ENCODE measurements around the gene BCL2L11.
A peak's percentile ranks its signal among the peaks of the same experiment; 100 is the strongest.

BCL2L11 gene

DNA sequence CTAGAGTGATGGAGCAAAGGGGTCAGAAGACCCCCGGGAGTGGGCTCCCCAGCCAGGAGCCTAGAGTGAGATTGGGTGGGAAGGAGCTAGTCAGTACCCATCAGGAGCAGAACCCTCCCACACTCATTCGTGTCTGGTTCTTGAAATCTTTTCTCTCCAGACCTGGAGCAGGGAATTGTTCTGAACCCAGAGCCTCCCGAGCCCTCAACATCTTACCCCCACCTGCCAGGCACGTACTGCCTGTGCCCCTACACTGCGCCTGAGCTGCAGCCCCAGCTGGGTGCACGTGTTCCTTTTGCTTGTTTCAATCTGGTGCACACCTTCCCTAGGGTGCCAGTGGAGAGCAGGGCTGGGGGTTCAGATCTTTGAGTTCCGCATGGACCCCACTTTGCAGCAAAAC lies 52.6 kb downstream of the BCL2L11 start:
- no peaks in the 10 kb centered on the region for H3K27me3 ChIP-seq
- no peaks in the 10 kb centered on the region for H3K36me3 ChIP-seq
- H3K4me1 ChIP-seq = peaks cover 13% of the 10 kb centered on the region; the same call in 1 of the 2 replicates
- H4K20me1 ChIP-seq = no peaks in the 10 kb centered on the region
- no peak overlapping the region for H3K27ac ChIP-seq
- no peak overlapping the region for H3K4me2 ChIP-seq
- H3K9ac ChIP-seq = no peak overlapping the region
- no peak overlapping the region for H3K4me3 ChIP-seq
- no peaks in the 10 kb centered on the region for H3K9me3 ChIP-seq
- no peak for TF ChIP-seq Cebpa-rat (IDR thresholded peaks at IDR 0.05)

GRCh38 chr2:111173856-111174255 lies 53.1 kb downstream of the BCL2L11 start:
- no peak overlapping the region for H3K9ac ChIP-seq
- H3K4me3 ChIP-seq = no peak overlapping the region
- no peaks in the 10 kb centered on the region for H3K27me3 ChIP-seq
- peaks cover 13% of the 10 kb centered on the region; the same call in 1 of the 2 replicates for H3K4me1 ChIP-seq
- no peak for TF ChIP-seq Cebpa-rat (IDR thresholded peaks at IDR 0.05)
- no peak overlapping the region for H3K4me2 ChIP-seq
- H3K36me3 ChIP-seq = no peaks in the 10 kb centered on the region
- H3K9me3 ChIP-seq = no peaks in the 10 kb centered on the region
- no peaks in the 10 kb centered on the region for H4K20me1 ChIP-seq
- H3K27ac ChIP-seq = no peak overlapping the region

DNA sequence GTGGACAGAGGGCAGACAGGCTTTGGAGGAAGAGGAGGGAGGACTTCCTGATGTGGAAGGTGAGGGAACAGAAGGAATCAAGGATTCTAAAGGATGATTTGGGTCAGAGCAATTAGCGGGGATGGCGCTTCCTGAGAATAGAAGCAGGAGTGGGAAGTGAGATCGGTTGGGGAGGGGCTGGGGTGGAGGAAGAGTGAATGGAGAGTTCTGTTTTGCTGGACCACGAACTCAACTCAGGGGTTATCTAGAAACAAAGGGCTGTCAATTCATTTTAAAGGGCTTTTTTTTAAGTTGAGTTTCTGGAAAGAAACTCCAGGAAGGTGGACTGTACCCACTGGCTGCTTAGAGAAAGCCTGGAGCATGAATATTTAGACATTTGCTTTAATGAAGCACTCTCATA lies 54.9 kb downstream of the BCL2L11 start:
- Histone ChIP-seq H3K4me2 (no peak overlapping the region), H4K20me1 (no peaks in the 10 kb centered on the region), H3K27me3 (no peaks in the 10 kb centered on the region), H3K9me3 (no peaks in the 10 kb centered on the region), H3K36me3 (no peaks in the 10 kb centered on the region), H3K27ac (no peak overlapping the region), H3K9ac (no peak overlapping the region), H3K4me1 (peaks cover 13% of the 10 kb centered on the region; the same call in 1 of the 2 replicates), H3K4me3 (no peak overlapping the region)
- TF ChIP-seq Cebpa-rat (IDR thresholded peaks at IDR 0.05) = no peak

- Histone ChIP-seq H3K4me3 (no peak overlapping the region), H3K4me1 (peaks cover 13% of the 10 kb centered on the region; the same call in 1 of the 2 replicates), H4K20me1 (no peaks in the 10 kb centered on the region), H3K9me3 (no peaks in the 10 kb centered on the region), H3K27ac (no peak overlapping the region), H3K27me3 (no peaks in the 10 kb centered on the region), H3K9ac (no peak overlapping the region), H3K36me3 (no peaks in the 10 kb centered on the region), H3K4me2 (no peak overlapping the region)
- TF ChIP-seq Cebpa-rat (IDR thresholded peaks at IDR 0.05) = no peak
Observed at GRCh38 chr2:111176388-111176787, 55.7 kb downstream of the BCL2L11 start.

- Histone ChIP-seq H3K4me2 (no peak overlapping the region), H3K4me1 (peaks cover 13% of the 10 kb centered on the region; the same call in 1 of the 2 replicates), H4K20me1 (no peaks in the 10 kb centered on the region), H3K27me3 (no peaks in the 10 kb centered on the region), H3K4me3 (no peak overlapping the region), H3K9ac (no peak overlapping the region), H3K27ac (no peak overlapping the region), H3K36me3 (no peaks in the 10 kb centered on the region), H3K9me3 (no peaks in the 10 kb centered on the region)
- peak; percentile 35; the same call in 1 of the 2 replicates for TF ChIP-seq Cebpa-rat (IDR thresholded peaks at IDR 0.05)
Observed at GRCh38 chr2:111176867-111177266, 56.2 kb downstream of the BCL2L11 start.

- no peak overlapping the region for H3K4me3 ChIP-seq
- H4K20me1 ChIP-seq = no peaks in the 10 kb centered on the region
- H3K9ac ChIP-seq = no peak overlapping the region
- TF ChIP-seq Cebpa-rat (IDR thresholded peaks at IDR 0.05) = no peak
- no peak overlapping the region for H3K27ac ChIP-seq
- H3K9me3 ChIP-seq = no peaks in the 10 kb centered on the region
- H3K4me1 ChIP-seq = peaks cover 6% of the 10 kb centered on the region; the same call in 1 of the 2 replicates
- no peaks in the 10 kb centered on the region for H3K36me3 ChIP-seq
- H3K4me2 ChIP-seq = no peak overlapping the region
- no peaks in the 10 kb centered on the region for H3K27me3 ChIP-seq
Observed at GRCh38 chr2:111178296-111178695, 57.6 kb downstream of the BCL2L11 start.

DNA sequence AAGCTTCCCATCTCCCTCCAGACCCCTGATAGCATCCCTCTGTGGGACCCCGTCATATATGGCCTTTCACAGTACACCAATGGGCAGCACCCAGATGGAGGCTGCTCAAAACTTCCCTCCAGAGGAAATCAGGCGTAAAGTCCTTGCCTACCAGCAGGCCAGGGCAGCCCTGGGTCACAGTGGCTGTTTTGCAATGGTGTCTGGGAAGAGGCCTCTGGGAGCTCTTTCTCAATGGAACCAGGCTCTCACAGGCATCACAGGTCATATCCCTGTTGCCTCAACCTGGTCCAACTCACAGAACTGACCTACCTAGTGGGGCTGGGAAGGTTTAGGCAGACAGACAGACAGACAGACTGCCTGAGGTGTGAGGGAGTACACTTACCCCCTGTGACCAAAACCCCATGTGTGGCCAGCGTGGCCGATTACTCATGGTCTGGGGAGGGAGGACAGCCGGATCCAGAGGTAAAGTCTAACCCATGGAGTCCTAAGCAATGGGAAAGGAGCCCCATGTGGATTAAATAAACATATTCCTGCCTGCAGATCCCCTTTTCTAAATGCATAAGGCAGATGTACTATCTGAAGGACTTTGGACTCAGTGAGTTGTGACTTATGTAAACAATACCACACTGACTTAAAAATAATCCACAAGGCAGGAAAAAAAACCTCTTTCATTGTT lies 58.2 kb downstream of the BCL2L11 start:
- no peak for TF ChIP-seq Cebpa-rat (IDR thresholded peaks at IDR 0.05)
- H3K4me1 ChIP-seq = peaks cover 3% of the 10 kb centered on the region; the same call in 1 of the 2 replicates
- H3K4me2 ChIP-seq = no peak overlapping the region
- no peaks in the 10 kb centered on the region for H3K27me3 ChIP-seq
- no peak overlapping the region for H3K27ac ChIP-seq
- no peaks in the 10 kb centered on the region for H3K9me3 ChIP-seq
- no peaks in the 10 kb centered on the region for H4K20me1 ChIP-seq
- no peak overlapping the region for H3K9ac ChIP-seq
- no peak overlapping the region for H3K4me3 ChIP-seq
- H3K36me3 ChIP-seq = no peaks in the 10 kb centered on the region

DNA sequence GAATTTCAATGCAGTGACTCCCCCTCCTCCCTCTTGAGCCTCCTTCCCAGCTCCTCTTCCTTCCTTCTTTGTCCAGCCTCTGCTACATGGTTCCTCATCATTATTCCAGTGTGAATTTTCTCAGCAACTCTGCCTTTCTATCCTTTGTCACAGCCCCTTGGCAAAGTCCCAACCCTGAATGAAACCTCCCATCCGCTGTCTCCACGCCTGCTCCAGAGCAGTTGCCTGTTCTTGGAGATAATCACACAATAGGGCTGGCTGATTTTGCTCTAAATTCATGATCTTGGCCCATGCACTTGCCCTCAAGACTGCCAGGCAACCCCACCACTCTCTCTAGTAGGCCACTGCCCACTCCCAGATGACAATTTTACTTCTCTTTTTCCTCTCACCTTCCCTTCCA lies 61.4 kb downstream of the BCL2L11 start:
- TF ChIP-seq Cebpa-rat (IDR thresholded peaks at IDR 0.05) = no peak
- H3K27me3 ChIP-seq = no peaks in the 10 kb centered on the region
- H3K9me3 ChIP-seq = no peaks in the 10 kb centered on the region

GRCh38 chr2:111182740-111183139 lies 62.0 kb downstream of the BCL2L11 start:
- Histone ChIP-seq H3K27ac (no peak overlapping the region), H3K4me2 (no peak overlapping the region), H3K9ac (no peak overlapping the region), H3K9me3 (no peaks in the 10 kb centered on the region), H3K4me3 (no peak overlapping the region), H4K20me1 (no peaks in the 10 kb centered on the region), H3K27me3 (no peaks in the 10 kb centered on the region), H3K36me3 (no peaks in the 10 kb centered on the region), H3K4me1 (no peaks in the 10 kb centered on the region)
- TF ChIP-seq Cebpa-rat (IDR thresholded peaks at IDR 0.05) = no peak

More for the DNA sequence above, 61.4 kb downstream of the BCL2L11 start:
- Histone ChIP-seq H3K4me1 (no peaks in the 10 kb centered on the region), H3K9ac (no peak overlapping the region), H3K36me3 (no peaks in the 10 kb centered on the region), H3K27ac (no peak overlapping the region), H3K4me2 (no peak overlapping the region), H4K20me1 (no peaks in the 10 kb centered on the region), H3K4me3 (no peak overlapping the region)

DNA sequence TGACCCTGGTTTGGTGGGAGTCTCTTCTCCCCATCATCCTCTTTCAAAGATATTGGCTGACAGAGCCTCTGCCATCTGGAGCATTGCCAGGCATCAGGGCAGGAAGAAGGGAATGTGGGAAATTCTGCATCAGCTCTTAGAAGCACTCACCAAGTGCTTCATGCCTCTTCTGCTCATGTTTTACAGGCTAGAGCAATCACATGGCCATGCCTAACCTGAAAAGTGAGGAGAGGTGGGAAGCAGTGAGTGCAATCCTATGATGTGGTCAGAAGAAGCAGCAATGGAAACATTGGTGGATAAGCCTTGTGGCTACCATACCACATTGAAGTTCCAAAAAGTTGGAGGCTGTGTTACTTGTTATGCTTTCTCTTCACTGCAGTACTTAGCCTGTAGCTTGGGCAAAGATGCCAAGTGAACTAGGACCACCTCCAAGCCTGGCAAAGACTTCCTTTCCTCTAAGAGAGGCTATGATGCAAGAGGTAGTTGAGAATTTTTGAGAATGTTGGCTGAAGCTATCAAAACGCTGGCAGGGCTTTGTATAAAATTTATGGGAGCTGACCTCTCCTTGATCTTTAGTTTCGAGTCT lies 64.1 kb downstream of the BCL2L11 start:
- TF ChIP-seq Cebpa-rat (IDR thresholded peaks at IDR 0.05) = no peak
- H3K4me1 ChIP-seq = no peaks in the 10 kb centered on the region
- no peaks in the 10 kb centered on the region for H4K20me1 ChIP-seq

More for the DNA sequence above, 64.1 kb downstream of the BCL2L11 start:
- no peaks in the 10 kb centered on the region for H3K36me3 ChIP-seq
- H3K4me2 ChIP-seq = no peak overlapping the region
- no peak overlapping the region for H3K9ac ChIP-seq
- no peaks in the 10 kb centered on the region for H3K9me3 ChIP-seq
- no peak overlapping the region for H3K27ac ChIP-seq
- H3K27me3 ChIP-seq = no peaks in the 10 kb centered on the region
- H3K4me3 ChIP-seq = no peak overlapping the region
